PFSK-1 (cell line): ENCODE results near the gene ICA1.

Experiments
- FOXP2 ChIP-seq: optimal IDR thresholded peaks from 2 replicates; pipeline ENCODE3; 2011; ENCODE audit warnings: borderline replicate concordance, control low read depth, inconsistent platforms; ENCODE audit not compliant: insufficient read depth; ENCODE audit errors: extremely low read length, extremely low read depth
- POLR2AphosphoS5 ChIP-seq: IDR thresholded peaks from 2 replicates; pipeline ENCODE4 v1.6.1; 2012; ENCODE audit warnings: low read depth, mild to moderate bottlenecking, control low read depth, low read length, moderate library complexity
- SIN3A ChIP-seq: IDR thresholded peaks from 2 replicates; pipeline ENCODE4 v1.6.1; 2012; ENCODE audit warnings: mild to moderate bottlenecking, low read length, moderate library complexity, borderline replicate concordance; ENCODE audit not compliant: insufficient read depth
- TAF1 ChIP-seq: IDR thresholded peaks from 2 replicates; pipeline ENCODE4 v1.6.1; 2012; ENCODE audit warnings: low read length, control low read depth, borderline replicate concordance; ENCODE audit not compliant: insufficient read depth
- TF ChIP-seq, protein P1 (sequence below), 2 experiments: IDR thresholded peaks; 2 replicates each; pipeline versions ENCODE4 v1.6.1 to v1.8.0; 2011 to 2012; ENCODE audit warnings: low read depth in 2 of 2, low read length in 2 of 2, control low read depth in 1 of 2, inconsistent platforms in 1 of 2, mild to moderate bottlenecking in 1 of 2, moderate library complexity in 1 of 2; ENCODE audit not compliant: insufficient read depth in 1 of 2

ICA1 gene

DNA sequence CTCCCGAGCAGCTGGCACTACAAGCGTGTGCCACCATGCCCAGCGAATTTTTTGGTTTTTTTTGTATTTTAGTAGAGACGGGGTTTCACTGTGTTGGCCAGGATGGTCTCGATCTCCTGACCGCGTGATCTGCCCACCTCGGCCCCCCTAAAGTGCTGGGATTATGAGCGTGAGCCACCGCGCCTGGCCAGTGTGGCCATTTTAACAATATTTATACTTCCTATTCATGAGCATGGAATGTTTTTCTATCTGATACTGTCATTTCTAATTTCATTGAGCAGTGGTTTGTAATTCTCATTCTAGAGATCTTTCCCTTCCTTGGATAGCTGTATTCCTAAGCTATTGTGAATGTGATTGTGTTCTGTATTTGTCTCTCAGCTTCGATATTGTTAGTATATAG, 197.1 kb downstream of the ICA1 start:
- no peak for TF ChIP-seq TAF1

DNA sequence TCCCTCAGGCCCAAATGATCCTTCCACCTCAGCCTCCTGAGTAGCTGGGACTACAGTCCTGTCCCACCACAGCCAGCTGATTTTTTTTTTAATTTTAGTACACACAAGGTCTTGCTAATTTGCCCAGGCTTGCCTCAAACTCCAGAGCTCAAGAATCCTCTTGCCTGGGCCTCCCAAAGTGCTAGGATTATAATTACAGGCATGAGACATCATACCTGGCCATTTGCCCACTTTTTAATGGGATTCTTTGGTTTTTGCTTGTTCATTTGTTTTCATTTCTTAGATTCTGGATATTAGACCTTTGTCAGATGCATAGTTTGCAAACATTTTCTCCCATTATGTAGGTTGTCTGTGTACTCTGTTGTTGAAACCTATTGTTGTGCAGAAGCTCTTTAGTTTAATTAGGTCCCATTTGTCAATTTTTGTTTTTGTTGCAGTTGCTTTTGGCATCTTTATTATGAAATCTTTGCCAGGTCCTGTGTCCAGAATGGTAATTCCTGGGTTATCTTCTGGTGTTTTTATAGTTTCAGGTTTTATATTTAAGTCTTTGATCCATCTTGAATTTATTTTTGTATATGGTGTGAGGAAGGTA, 198.2 kb downstream of the ICA1 start:
- TF ChIP-seq POLR2AphosphoS5: no peak
- TF ChIP-seq SIN3A: no peak
- TF ChIP-seq, protein P1, sequence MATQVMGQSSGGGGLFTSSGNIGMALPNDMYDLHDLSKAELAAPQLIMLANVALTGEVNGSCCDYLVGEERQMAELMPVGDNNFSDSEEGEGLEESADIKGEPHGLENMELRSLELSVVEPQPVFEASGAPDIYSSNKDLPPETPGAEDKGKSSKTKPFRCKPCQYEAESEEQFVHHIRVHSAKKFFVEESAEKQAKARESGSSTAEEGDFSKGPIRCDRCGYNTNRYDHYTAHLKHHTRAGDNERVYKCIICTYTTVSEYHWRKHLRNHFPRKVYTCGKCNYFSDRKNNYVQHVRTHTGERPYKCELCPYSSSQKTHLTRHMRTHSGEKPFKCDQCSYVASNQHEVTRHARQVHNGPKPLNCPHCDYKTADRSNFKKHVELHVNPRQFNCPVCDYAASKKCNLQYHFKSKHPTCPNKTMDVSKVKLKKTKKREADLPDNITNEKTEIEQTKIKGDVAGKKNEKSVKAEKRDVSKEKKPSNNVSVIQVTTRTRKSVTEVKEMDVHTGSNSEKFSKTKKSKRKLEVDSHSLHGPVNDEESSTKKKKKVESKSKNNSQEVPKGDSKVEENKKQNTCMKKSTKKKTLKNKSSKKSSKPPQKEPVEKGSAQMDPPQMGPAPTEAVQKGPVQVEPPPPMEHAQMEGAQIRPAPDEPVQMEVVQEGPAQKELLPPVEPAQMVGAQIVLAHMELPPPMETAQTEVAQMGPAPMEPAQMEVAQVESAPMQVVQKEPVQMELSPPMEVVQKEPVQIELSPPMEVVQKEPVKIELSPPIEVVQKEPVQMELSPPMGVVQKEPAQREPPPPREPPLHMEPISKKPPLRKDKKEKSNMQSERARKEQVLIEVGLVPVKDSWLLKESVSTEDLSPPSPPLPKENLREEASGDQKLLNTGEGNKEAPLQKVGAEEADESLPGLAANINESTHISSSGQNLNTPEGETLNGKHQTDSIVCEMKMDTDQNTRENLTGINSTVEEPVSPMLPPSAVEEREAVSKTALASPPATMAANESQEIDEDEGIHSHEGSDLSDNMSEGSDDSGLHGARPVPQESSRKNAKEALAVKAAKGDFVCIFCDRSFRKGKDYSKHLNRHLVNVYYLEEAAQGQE (IDR thresholded peaks at IDR 0.05; ENCODE audit: insufficient read depth in 1 of 2, low read depth in 2 of 2, low read length in 2 of 2): no peak
- TF ChIP-seq FOXP2: no peak
- TF ChIP-seq TAF1: no peak
